CD4-positive, alpha-beta T cell treated with Interleukin-21 for 1 hour (primary cell): Measurements from ENCODE around the gene MEIOB.
"Not testable (repeated sequence)": the region's sequence is repeated elsewhere in the genome, so short reads cannot be mapped to it uniquely, and the experiment has no call there.

ENCODE experiments used
- DNase-seq: peaks from one replicate; pipeline ENCODE4 v3.0.0-alpha.2; 2020

Gene MEIOB

GRCh38 chr16:1907226-1907860, 35.4 kb upstream of the MEIOB start:
- DNase-seq, result no peak

- DNase-seq, result no peak
Observed at GRCh38 chr16:1906846-1907165, 34.8 kb upstream of the MEIOB start.

- no peak for DNase-seq
Observed at GRCh38 chr16:1906055-1906845, 34.3 kb upstream of the MEIOB start.

DNA sequence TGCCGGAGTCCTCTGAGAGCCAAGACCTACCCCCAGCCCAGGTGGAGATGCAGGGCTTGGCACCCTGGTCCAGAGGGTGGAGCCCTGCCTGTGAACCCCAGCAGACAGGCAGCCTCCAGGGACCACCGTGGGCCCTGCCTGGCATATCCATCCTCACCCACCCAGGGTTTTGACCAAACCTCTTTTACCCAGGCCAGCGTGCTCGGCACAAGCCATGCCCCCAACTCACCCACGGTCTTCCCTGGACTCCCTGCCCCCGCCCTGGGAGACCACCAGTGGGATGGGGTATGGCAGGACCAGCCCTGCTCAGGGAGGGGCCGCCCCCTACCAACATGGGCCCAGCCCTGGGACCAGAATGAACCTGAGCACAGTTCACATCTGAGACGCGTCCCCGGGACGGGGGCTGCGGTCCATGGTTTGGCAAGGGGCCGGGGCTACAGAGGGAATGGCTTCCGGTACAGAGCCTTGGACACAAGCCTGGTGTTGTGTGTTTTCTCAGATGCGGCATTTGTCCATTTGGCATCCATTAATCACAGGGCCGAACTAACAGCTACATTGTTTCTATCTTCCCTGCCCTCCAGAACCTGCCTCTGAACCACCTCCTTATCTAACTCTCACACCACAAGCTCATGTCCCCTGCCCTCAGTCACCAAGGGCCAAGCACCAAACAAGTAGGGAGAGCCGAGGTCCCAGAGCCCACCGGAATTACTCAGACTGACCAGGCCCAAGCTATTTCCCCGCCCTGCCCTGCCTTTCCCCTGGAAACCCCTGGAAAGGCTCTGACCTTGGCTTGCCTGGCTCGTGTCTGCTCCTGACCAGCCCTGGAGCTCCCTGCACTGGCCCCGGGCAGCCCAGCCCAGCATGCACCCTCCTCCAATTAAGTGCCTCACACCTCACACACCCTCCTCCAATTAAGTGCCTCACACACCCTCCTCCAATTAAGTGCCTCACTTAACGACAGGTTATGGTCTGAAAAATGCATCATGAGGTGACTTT, 32.2 kb upstream of the MEIOB start:
- no peak for DNase-seq

- DNase-seq, result no peak
Observed at GRCh38 chr16:1903220-1903574, 31.2 kb upstream of the MEIOB start.

GRCh38 chr16:1902547-1903219, 30.7 kb upstream of the MEIOB start:
- no peak for DNase-seq

GRCh38 chr16:1900452-1900774, 28.4 kb upstream of the MEIOB start:
- DNase-seq, result no peak

DNA sequence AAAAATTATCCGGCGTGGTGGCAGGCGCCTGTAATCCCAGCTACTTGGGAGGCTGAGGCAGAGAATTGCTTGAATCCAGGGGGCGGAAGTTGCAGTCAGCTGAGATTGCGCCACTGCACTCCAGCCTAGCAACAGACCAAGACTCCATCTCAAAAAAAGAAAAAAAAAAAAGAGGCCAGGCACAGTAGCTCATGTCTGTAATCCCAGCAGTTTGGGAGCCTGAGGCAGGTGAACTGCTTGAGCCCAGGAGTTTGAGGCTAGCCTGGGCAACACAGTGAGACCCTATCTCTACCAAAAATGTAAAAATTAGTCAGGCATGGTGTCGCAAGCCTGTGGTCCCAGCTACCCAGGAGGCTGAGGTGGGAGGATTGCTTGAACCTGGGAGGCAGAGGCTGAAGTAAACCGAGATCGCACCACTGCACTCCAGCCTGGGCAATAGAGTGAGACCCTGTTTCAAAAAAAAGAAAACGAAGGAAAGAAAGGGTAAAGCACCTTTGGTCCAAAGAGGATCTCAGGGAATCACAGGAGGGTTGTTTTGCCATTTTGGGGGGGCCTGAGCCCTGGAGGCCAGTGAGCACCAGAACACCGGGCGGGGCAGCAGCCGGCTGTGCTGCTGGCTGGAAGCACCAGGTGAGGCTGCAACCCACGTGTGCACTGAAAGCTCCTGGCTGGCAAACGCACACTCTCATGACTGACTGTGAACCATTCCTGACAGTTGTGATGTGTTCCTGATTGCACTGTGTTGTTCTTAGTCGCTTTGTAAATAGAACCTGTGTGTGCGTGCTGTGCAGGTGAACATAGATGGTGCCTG, 27.9 kb upstream of the MEIOB start:
- DNase-seq, result no peak

DNA sequence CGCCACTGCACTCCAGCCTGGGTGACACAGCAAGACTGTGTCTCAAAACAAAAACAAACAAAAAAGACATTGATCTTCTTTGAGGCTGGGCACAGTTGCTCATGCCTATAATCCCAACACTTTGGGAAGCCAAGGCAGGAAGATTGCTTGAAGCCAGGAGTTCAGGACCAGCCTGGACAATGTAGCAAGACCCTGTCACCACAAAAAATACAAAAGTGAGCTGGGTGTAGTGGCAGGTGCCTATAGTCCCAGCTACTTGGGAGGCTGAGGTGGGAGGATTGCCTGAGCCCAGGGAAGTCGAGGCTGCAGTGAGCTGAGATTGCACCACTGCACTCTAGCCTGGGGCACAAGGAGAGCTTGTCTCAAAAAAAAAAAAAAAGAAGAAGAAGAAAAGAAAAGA, 25.7 kb upstream of the MEIOB start:
- DNase-seq, result not testable (repeated sequence)

GRCh38 chr16:1895949-1896675, 24.1 kb upstream of the MEIOB start:
- DNase-seq, result no peak

DNA sequence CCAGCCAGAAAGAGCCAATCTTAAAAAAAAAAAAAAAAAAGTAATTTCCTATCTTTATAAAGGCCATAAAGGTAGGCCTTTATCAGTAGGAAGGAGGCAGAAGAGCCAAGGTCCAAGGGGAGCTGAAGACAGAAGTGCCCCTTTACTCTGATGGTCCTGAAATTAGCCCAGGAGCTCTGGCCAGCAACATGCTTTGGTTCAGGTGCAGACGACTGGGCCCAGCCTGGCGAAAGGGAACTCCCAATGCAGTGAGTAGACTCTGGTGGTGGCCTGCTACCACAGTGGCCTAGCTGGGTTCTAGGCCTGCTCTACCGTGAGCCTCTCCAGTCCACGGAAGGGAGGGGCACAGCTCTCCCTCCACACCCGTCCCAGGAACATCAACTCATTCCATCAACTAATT, 23.1 kb upstream of the MEIOB start:
- no peak for DNase-seq

GRCh38 chr16:1890708-1891050, 18.7 kb upstream of the MEIOB start:
- no peak for DNase-seq

GRCh38 chr16:1890024-1890707, 18.2 kb upstream of the MEIOB start:
- DNase-seq, result no peak

DNA sequence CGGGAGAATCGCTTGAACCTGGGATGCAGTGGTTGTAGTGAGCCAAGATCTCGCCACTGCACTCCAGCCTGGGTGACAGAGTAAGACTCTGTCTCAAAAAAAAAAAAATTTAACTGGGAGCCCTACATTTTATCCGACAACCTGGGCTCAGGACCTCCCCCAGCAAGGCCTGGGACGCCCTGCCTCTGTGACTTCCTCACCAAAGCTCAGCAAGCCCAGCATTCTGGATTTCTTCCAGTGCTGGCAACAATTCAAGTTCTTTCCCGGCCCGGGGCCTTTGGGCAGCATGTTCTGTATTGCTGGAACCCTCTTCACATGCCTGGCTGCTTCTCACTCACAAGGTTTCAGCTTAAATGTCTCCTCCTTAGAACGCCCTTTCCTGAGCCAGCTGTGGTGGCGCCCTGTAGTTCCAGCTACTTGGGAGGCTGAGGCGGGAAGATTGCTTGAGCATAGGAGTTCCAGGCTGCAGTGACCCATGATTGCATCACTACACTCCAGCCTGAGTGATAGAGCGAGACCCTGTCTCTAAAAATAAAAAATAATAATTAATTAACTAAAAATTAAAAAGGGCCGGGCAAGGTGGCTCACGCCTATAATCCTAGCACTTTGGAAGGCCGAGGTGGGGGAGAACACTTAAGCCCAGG, 15.9 kb upstream of the MEIOB start:
- no peak for DNase-seq

DNA sequence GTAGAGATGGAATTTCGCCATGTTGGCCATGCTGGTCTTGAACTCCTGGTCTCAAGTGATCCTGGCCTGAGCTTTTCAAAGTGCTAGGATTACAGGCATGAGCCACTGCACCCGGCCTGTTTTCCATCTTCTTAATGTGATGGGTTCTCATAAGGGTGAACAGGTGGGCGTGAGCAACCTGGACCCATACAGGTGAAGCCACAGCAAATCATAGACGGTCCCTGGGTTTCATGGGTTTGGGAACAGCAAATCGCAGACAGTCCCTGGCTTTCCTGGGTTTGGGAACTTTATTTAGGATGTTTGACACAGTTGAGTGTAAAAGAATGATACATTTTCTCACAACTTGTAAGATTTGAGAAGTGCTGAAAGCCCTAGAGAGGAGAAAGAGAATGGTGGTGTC, 12.9 kb upstream of the MEIOB start:
- DNase-seq, result no peak

DNA sequence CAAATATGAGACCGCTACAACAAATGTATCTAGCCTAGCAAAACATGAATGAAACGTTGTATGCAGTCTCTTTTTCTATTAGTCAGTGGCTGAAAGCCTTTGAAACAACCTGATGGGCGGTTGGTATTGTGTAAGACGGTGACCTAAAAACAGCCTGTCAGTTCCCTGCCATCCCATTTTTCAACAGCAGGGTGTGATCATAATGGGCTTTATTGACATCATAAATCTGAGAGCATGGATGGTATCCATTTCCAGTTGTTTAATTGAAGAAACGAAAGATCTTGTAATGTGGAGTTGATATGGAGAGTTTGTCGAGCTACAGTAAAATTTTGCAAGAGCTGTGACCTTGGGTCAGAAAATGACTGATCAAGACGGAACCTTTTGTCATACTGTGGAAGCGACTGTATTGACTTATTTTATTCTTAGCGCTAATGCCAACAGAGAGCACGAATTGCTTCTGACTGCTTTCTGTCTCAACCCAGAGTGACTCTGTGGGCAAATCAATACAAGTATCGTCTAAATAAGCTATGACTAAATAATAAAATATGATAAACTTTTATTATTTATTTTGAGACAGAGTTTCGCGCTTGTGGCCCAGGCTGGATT, 12.3 kb upstream of the MEIOB start:
- peak; percentile 9 for DNase-seq

GRCh38 chr16:1881172-1881571, 9.2 kb upstream of the MEIOB start:
- DNase-seq, result not testable (repeated sequence)

DNA sequence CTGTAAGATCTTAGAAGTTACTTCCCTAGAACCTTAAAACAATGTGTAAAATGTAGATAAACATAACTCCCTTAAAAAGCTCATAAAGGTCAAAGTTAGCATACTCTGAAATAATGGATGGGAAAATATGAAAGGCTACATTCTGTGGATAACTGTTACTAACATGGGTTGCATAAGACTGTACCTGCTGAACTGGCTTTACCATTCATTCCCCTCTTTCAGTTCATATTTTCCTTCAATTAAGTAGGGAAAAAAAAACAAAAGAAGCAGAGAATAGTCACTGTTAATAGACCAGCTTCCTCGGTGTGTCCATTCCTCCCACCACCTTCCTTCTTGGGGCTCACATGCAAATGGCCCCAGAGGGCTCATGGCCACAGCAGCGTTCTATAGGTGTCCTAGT, 7.5 kb upstream of the MEIOB start:
- no peak for DNase-seq

DNA sequence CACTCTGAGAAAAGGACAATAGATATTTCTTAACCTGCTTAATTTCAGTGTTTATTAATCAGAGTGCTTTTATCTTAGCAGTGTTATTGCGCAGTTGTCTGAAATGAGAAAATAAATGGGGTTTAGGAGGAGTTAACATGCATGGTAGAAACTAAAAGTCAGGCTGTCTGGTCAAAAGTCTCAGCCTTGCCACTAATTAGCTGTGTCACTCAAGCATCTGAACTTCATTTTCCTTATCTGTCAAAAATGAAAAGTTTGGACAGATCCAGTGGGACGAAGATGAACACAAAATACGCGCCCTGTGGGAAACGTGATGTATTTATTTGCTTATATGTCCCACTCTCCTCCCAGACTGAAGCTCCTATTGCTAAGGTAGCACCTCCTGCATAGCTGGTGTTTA, 6.3 kb upstream of the MEIOB start:
- DNase-seq, result no peak

GRCh38 chr16:1877804-1878203, 5.8 kb upstream of the MEIOB start:
- DNase-seq, result no peak
